ENCODE results near the gene MYOM3. TPM values are rescaled to one million over a fixed set of nuclear protein-coding genes. Genes with fewer than 3 reads are reported as not detected.

Gene MYOM3
- total and polyA plus RNA-seq, 2 of the 13 experiments (the other 11 are each of a cell fraction or from before 2014, with no cell fraction given): 5.8 to 15.3 TPM

GRCh38 chr1:24147816-24148215 is 35.9 kb upstream of the MYOM3 start (continued):
- TF ChIP-seq, protein P1, sequence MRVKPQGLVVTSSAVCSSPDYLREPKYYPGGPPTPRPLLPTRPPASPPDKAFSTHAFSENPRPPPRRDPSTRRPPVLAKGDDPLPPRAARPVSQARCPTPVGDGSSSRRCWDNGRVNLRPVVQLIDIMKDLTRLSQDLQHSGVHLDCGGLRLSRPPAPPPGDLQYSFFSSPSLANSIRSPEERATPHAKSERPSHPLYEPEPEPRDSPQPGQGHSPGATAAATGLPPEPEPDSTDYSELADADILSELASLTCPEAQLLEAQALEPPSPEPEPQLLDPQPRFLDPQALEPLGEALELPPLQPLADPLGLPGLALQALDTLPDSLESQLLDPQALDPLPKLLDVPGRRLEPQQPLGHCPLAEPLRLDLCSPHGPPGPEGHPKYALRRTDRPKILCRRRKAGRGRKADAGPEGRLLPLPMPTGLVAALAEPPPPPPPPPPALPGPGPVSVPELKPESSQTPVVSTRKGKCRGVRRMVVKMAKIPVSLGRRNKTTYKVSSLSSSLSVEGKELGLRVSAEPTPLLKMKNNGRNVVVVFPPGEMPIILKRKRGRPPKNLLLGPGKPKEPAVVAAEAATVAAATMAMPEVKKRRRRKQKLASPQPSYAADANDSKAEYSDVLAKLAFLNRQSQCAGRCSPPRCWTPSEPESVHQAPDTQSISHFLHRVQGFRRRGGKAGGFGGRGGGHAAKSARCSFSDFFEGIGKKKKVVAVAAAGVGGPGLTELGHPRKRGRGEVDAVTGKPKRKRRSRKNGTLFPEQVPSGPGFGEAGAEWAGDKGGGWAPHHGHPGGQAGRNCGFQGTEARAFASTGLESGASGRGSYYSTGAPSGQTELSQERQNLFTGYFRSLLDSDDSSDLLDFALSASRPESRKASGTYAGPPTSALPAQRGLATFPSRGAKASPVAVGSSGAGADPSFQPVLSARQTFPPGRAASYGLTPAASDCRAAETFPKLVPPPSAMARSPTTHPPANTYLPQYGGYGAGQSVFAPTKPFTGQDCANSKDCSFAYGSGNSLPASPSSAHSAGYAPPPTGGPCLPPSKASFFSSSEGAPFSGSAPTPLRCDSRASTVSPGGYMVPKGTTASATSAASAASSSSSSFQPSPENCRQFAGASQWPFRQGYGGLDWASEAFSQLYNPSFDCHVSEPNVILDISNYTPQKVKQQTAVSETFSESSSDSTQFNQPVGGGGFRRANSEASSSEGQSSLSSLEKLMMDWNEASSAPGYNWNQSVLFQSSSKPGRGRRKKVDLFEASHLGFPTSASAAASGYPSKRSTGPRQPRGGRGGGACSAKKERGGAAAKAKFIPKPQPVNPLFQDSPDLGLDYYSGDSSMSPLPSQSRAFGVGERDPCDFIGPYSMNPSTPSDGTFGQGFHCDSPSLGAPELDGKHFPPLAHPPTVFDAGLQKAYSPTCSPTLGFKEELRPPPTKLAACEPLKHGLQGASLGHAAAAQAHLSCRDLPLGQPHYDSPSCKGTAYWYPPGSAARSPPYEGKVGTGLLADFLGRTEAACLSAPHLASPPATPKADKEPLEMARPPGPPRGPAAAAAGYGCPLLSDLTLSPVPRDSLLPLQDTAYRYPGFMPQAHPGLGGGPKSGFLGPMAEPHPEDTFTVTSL (CRISPR knock-in tag; IDR thresholded peaks at IDR 0.05; ENCODE audit: borderline replicate concordance): no peak
- TF ChIP-seq, protein P2, sequence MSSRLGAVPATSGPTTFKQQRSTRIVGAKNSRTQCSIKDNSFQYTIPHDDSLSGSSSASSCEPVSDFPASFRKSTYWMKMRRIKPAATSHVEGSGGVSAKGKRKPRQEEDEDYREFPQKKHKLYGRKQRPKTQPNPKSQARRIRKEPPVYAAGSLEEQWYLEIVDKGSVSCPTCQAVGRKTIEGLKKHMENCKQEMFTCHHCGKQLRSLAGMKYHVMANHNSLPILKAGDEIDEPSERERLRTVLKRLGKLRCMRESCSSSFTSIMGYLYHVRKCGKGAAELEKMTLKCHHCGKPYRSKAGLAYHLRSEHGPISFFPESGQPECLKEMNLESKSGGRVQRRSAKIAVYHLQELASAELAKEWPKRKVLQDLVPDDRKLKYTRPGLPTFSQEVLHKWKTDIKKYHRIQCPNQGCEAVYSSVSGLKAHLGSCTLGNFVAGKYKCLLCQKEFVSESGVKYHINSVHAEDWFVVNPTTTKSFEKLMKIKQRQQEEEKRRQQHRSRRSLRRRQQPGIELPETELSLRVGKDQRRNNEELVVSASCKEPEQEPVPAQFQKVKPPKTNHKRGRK (CRISPR knock-in tag; IDR thresholded peaks at IDR 0.05): no peak
- TF ChIP-seq REXO4 (CRISPR knock-in tag; IDR thresholded peaks at IDR 0.05; ENCODE audit: borderline replicate concordance) (no peak), PAX8 (CRISPR knock-in tag; IDR thresholded peaks at IDR 0.05; ENCODE audit: borderline replicate concordance) (no peak), ISX (CRISPR knock-in tag; conservative IDR thresholded peaks at IDR 0.05) (no peak), HES4 (CRISPR knock-in tag; IDR thresholded peaks at IDR 0.05; ENCODE audit: borderline replicate concordance) (no peak)
- TF ChIP-seq, protein P3, sequence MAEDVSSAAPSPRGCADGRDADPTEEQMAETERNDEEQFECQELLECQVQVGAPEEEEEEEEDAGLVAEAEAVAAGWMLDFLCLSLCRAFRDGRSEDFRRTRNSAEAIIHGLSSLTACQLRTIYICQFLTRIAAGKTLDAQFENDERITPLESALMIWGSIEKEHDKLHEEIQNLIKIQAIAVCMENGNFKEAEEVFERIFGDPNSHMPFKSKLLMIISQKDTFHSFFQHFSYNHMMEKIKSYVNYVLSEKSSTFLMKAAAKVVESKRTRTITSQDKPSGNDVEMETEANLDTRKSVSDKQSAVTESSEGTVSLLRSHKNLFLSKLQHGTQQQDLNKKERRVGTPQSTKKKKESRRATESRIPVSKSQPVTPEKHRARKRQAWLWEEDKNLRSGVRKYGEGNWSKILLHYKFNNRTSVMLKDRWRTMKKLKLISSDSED (CRISPR knock-in tag; IDR thresholded peaks at IDR 0.05): no peak

Data from HepG2 (cell line).